T-helper 1 cell treated with Interleukin-12 subunit alpha and Interleukin-12 subunit beta and Interleukin-4 antibody, amounts not matched to agents 30 ng/mL and 1 ng/mL, for 36 hours (primary cell): ENCODE results near the gene TAS2R13. TPM values are rescaled to one million over a fixed set of nuclear protein-coding genes. Genes with fewer than 3 reads are reported as not detected.

Experiments
- intact Hi-C: fragments of 100-400 bp; cut with micrococcal nuclease; formaldehyde crosslinking; loops from one replicate; pipeline ENCODE4 v1.15.1; 2024
- total RNA-seq: library from RNA; stranded (reverse); gene quantifications from 2 replicates; pipeline ENCODE4 v1.2.3, GENCODE V29; 2022

The TAS2R13 gene
- total RNA-seq, result 2.0 and 2.8 TPM in 2 replicates

DNA sequence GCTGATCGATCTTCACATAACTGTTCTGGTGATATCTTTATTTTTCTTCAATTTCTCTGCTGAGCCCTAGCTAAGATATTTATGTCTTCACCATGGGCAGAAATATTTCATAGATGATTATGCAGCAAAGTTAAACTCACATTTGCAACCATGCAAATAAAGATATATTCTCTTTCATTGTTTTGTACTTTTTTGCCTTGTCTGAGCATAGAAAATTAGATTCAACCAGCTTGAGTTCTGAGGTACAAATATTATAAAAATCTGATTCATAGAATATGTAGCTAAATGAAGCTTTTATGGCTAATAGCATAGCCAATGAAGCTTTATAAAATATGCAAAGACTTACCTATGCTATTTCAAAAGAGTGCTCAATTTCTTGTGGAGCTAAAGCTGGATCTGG lies at the start of gene TAS2R13:
Gene TAS2R13 (minus strand): TSS at position 101 of the 400 bp plus-strand sequence. CDS start 264 bp downstream, outside the sequence.
- intact Hi-C loops, result no loop called here

DNA sequence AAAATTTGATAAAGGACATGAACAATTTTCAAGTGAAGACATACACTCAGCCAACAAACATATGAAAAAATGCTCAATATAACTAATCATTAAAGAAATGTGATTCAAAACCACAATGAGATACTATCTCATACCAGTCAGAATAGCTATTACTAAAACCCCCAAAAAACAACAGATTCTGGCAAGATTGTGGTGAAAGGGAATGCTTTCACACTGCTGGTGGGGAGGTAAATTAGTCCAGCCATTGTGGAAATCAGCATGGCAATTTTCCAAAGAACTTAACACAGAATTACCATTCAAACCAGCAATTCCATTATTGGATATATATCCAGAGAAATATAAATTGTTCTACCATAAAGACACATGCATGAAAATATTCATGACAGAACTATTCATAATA lies 48.4 kb upstream of the TAS2R13 start:
- intact Hi-C loops, result no loop called here

DNA sequence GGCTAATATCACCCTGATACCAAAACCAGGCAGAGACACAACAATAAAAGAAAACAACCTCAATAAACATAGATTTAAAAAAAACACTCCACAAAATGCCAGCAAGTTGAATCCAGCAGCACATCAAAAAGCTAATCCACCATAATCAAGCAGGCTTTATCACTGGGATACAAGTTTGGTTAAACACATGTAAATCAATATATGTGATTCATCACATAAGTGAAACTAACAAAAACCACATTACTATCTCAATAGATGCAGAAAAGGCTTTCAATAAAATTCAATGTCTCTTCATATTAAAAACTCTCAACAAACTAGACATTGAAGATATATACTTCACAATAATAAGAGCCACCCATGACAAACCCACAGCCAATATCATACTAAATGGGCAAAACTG lies 46.7 kb upstream of the TAS2R13 start:
- intact Hi-C loops, result no loop called here

DNA sequence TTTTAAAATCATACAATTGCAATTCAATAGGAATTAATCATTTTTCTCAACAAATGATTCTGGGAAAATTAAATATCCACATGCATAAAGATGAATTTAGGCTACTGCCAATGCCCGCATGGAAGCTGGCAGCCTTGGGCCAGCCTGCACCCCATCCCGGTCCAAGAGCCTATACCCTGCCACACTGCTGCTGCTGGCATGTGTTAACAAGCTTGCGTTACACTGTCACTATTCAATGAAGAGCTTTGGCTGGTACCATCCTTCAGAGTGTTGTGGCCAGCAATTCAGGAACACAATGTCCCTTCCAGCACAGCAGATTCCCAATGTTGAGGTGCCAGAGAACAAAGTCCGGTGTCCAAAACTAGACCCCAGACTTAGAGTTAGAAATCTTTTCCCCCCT lies 43.3 kb upstream of the TAS2R13 start:
- intact Hi-C loops, result no loop called here

GRCh38 chr12:10943167-10943566 lies 33.8 kb upstream of the TAS2R13 start:
- intact Hi-C loops, result no loop called here

- intact Hi-C loops, result no loop called here
Measured at GRCh38 chr12:10941916-10942607, 32.7 kb upstream of the TAS2R13 start.

DNA sequence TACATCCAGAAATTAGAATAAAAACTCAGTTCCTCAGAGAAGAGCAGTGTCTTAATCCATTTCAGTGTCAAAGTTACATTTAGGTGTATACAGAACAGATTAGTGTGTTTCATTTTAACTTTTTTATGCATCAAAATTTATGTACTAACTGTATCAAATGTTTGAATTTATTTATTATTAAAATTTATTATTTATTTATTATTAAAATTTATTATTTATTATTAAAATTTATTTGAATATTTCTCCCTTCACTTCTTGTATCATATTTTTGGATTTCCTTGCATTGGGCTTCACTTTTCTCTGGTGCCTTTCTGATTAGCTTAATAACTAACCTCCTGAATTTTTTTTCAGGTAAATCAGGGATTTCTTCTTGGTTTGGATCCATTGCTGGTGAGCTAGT lies 32.0 kb upstream of the TAS2R13 start:
- intact Hi-C loops, result no loop called here

- intact Hi-C loops, result no loop called here
Measured at GRCh38 chr12:10940389-10940788, 31.0 kb upstream of the TAS2R13 start.

DNA sequence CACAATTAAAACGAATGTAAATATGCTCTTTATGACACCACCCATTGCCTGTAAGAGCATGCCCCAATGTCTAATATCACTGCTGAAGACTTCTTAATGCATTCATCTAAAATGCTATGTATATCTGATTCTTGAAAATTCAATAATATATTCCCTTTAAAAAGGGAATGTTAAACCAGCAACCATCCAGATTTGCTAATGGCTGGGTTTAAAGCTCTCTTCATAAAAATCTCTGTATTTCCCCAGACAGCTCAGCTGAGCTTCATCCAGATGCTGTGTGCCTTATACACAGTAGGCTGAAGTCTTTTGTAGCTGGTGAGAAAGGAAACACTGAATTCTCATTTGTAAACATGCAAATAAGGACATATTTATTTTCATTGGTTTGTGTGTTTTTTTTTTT lies 29.8 kb upstream of the TAS2R13 start, which contains the start of gene TAS2R14:
Gene TAS2R14 (minus strand): TSS at position 101 of the 400 bp plus-strand sequence. CDS start 56 bp downstream, at position 45.
- intact Hi-C loops, result no loop called here

DNA sequence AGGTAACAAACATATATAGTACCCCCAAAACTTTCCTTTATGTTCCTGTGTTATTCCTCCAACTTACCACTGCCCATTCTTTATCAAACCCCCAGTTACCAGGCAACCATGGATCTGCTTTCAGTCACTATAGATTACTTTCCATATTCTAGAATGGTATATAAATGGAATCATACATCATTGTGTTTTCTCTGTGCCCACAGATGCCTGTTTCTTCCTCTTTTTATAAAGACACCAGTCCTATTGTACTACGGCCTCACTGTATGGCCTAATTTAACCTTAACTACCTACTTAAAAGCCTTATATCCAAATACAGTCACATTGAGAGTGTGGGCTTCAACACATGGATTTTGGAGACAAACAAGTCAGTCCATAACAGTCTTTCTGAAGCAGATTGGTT lies 27.1 kb upstream of the TAS2R13 start:
- intact Hi-C loops, result no loop called here

DNA sequence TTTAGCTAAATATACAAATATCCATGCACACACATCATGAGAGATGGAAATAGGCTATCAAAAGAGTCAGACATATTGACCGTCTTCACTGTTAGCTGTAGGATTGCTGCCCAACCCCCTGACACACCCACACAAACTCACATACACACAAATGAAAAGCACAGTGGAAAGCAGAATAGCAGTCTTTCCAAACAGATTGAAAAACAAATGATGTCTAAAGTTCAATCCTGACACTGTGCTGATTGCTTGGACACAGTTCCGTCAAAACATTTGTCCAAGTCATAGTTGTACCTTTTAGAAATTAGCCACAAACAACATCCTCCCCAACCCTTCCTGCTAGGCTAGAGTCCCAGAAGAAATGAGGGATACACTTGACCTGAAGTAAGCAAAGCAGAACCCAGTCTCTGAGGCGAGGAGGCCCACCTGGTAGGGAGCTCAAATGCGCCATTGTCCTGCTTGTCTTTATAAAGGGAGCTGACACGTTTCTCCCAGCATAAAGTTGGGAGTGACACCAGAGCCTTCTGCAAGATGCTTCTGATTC lies 19.5 kb upstream of the TAS2R13 start, which contains the start of gene PRH2:
Gene PRH2 (plus strand): TSS at position 491 of the 541 bp plus-strand sequence. CDS start 38 bp downstream, at position 529.
- intact Hi-C loops, result no loop called here

DNA sequence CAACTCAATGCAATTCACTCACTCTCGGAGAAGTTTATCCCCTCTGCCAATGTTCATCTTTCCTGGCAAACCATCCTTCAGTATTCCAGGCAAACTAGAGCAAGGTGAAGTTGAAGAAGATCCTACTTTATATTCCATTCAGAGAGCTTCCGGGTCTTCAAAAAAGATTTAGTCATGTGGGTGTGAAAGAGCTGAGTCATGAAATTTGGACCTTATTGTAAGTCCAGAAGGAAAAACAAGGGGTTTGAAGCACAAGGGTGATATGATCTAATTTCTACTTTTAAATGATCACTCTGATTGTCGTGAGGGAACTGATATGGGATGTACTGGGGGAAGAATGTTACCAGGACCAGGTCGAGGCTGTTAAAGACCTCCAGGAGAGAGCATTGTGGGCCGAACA lies 16.9 kb upstream of the TAS2R13 start:
- intact Hi-C loops, result no loop called here

- intact Hi-C loops, result no loop called here
Measured at GRCh38 chr12:10919809-10920208, 10.4 kb upstream of the TAS2R13 start.

DNA sequence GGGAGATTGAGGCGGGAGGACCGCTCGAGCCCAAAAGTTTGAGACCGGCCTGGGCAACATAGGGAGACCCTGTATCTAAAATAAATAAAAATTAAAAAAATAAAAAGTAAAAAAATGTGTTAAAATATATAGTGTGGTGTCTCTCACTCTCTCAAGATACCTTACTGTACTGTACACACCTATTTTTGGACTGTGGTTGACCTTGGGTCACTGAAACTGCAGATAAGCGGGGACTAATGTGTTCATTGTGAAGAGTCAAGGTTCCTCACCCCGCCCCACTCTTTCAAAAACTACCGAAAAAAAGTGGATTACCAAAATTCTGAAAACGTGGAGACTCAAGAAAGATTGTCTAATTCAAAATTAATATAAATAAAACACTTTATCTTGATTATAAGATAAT lies 1.0 kb upstream of the TAS2R13 start:
- intact Hi-C loops, result no loop called here

DNA sequence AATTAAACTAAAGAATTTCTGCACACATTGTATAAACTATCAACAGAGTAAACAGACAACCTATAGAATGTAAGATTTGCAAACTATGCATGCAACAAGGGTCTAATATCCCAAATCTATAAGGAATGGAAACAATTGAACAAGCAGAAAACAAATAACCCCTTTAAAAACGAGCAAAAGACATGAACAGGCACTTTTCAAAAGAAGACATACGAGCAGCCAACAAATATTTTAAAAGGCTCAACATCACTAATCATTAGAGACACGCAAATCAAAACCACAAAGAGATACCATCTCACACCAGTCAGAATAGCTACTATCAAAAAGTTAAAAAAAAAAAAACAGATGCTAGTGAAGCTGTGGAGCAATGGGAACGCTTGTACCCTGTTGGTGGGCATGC lies 4.7 kb downstream of the TAS2R13 start:
- intact Hi-C loops, result no loop called here

DNA sequence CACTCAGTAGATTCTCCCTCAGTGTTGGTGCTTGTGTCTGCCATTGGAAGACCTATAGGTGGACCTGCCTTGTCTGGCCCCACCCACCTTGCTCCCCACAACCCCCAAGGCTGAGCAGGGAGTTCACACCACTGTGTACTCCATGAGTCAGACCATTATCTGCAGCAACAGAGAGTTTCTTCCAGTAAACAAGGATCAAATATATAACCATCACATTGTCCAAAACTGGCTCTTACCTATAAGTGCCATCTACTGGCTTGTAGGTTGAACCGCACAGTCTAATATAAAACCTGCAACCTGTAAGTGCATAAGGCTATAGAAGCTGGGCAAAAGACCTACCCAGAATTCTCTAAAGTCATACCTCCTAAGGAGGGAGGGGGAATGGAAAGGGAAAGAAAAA lies 7.9 kb downstream of the TAS2R13 start:
- intact Hi-C loops, result no loop called here

- intact Hi-C loops, result no loop called here
Measured at GRCh38 chr12:10900972-10901371, 8.4 kb downstream of the TAS2R13 start.

- intact Hi-C loops, result no loop called here
Measured at GRCh38 chr12:10900530-10900929, 8.8 kb downstream of the TAS2R13 start.

- intact Hi-C loops, result no loop called here
Measured at GRCh38 chr12:10896854-10897253, 12.5 kb downstream of the TAS2R13 start.

GRCh38 chr12:10891937-10892336 lies 17.4 kb downstream of the TAS2R13 start:
- intact Hi-C loops, result no loop called here

- intact Hi-C loops, result no loop called here
Measured at GRCh38 chr12:10889226-10889625, 20.1 kb downstream of the TAS2R13 start.

DNA sequence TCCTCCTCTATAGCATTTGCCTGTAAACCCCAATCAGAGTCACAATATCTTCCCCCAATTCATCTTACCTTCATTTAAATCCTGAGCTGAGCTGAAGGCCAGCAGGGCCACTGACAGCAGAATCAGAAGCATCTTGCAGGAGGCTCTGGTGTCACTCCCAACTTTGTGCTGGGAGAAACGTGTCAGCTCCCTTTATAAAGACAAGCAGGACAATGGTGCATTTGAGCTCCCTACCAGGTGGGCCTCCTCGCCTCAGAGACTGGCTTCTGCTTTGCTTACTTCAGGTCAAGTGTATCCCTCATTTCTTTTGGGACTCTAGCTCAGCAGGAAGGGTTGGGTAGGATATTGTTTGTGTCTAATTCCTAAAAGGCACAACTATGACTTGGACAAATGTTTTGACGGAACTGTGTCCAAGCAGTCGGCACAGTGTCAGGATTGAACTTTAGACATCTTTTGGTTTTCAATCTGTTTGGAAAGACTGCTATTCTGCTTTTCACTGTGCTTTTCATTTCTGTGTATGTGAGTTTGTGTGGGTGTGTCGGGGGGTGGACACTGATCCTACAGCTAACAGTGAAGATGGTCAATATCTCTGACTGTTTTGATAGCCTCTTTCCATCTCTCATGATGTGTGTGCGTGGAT lies 25.2 kb downstream of the TAS2R13 start, which contains the start of gene PRH1:
Gene PRH1 (minus strand): TSS at position 170 of the 640 bp plus-strand sequence. CDS start 38 bp downstream, at position 132.
- intact Hi-C loops, result no loop called here
